GM18526 (cell line): Measurements from ENCODE around the gene NIBAN1.

ENCODE experiments used
- POLR2A ChIP-seq: IDR thresholded peaks from 3 replicates; pipeline ENCODE4 v1.6.1; 2011; ENCODE audit not compliant: insufficient read length; ENCODE audit errors: extremely low read depth

The NIBAN1 gene, protein sequence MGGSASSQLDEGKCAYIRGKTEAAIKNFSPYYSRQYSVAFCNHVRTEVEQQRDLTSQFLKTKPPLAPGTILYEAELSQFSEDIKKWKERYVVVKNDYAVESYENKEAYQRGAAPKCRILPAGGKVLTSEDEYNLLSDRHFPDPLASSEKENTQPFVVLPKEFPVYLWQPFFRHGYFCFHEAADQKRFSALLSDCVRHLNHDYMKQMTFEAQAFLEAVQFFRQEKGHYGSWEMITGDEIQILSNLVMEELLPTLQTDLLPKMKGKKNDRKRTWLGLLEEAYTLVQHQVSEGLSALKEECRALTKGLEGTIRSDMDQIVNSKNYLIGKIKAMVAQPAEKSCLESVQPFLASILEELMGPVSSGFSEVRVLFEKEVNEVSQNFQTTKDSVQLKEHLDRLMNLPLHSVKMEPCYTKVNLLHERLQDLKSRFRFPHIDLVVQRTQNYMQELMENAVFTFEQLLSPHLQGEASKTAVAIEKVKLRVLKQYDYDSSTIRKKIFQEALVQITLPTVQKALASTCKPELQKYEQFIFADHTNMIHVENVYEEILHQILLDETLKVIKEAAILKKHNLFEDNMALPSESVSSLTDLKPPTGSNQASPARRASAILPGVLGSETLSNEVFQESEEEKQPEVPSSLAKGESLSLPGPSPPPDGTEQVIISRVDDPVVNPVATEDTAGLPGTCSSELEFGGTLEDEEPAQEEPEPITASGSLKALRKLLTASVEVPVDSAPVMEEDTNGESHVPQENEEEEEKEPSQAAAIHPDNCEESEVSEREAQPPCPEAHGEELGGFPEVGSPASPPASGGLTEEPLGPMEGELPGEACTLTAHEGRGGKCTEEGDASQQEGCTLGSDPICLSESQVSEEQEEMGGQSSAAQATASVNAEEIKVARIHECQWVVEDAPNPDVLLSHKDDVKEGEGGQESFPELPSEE

DNA sequence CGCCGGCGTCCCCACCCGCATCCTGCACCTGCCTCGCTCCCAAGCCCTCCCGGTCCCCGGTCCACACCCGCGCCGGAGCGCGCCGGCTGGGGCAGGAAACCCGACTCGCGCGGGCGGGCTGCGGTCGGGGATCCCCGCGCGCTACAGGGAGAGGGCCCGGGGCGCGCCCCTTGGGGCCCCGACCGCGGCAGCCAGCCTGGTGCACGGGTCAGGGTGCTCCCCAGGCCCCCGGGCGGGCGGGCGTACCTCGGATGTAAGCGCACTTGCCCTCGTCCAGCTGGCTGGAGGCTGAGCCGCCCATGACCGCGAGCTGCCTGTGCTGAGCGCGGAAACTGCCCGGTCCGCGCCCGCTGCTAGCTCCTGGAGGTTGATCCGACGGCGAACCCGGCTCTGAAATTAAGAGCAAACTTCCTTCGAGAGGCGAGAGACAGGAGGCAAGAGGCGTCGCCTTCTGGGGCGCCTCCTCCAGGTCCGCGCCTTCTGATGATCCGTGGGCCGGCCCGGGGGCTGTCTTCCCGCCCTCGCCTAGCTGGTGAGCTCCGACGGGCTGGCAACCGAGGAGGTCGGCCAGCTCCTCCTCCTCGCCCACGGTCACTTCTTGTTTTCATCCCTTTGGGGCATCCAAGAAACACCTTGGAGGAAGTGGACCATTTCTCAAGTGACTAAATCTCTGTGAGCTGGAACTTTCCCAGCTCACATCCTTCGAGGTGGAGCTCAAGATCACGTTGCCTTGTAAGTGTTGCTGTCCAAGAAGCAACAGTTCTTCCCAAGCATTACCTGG is at the start of gene NIBAN1:
TSS of gene NIBAN1 (minus strand) at position 453 of the 781 bp plus-strand sequence. CDS start at position 301, 152 bp downstream.
- no peak for TF ChIP-seq POLR2A

DNA sequence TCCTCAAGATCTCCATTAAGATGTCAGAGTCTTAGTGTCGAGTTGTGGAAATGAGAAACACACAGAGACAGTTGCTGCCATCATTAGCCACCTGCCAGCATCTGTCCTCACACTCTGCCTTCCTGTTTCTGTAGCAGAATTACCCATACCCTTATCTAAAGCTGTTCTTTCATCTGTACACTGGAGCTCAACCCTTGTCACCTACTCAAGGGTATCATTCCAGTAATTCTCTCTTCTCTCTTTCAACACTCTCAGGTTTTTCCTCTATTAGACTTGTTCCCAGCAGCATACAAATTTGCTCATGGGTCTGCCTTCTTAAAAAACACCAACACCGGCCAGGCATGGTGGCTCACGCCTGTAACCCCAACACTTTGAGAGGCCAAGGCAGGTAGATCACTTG is 43.7 kb upstream of the NIBAN1 start:
- TF ChIP-seq POLR2A: no peak

DNA sequence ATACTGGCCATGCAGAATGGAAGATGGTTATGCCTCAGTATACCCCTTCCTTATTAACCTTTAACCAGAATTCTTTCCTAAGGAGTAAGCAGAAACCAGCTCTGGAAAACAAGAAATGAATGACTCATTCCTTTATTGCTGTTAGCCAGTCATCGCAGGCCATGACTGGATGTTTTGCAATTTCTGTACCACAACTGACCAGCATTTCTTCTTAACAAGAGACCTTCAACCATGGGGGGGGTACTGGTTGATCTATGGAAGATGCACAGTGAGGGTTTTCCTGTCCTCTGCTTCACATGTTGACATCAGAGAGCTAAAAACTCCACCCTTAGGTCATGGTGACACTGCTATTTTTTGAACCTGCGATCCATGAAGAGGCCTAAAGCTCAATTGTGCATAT is 43.0 kb upstream of the NIBAN1 start:
- TF ChIP-seq POLR2A: no peak

DNA sequence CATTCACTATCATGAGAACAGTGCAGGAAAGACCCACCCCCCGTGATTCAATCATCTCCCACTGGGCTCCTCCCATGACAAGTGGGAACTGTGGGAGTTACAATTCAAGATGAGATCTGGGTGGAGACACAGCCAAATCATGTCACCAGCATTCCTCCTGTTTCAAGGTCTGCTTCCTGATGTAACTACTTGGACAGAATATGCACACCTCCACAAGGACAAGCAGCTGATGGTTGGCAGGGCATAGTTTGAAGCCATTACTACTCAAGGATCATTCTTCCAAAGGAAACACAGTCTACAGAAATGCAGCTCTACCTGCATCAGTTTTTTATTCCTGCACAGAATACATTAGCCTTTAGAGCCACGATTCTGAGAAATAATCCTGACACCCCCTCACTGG is 42.6 kb upstream of the NIBAN1 start:
- TF ChIP-seq POLR2A: no peak

DNA sequence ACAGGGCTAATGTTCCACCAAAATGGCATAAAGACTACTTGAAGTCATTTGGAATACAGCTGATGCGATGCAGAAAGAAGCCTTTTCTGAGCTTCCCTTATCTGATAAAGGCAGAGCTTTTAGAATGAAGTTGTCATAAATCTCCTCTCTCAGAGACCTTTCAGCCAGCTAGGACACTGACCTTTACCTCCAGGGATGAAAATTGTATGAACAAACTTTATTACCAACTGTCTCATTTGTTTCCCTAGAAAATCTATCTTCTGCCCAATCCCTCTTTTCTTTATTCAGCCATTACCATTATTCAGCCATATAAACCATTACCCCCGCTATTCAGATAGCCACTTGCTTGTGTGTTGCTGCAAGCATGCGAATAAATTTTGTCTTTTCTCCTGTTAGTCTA is 41.3 kb upstream of the NIBAN1 start:
- no peak for TF ChIP-seq POLR2A

DNA sequence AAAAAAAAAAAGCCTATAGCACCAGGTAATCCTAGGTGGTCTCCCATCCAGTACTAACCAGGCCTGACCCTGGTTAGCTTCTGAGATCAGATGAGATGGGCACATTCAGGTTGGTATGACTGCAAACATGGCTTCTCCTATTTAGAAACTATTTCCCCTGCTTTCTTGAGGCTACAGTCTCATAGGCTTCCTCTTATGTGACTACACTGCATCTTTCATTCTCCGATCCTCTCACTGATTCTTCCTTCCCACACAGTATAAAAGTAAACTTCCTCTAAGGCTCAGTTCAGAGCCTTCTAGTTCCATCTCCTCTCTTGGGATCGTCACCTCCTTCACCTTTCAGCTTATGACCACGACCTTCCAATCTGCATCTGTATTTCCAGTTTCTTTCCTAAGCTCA is 40.6 kb upstream of the NIBAN1 start:
- TF ChIP-seq POLR2A: no peak

DNA sequence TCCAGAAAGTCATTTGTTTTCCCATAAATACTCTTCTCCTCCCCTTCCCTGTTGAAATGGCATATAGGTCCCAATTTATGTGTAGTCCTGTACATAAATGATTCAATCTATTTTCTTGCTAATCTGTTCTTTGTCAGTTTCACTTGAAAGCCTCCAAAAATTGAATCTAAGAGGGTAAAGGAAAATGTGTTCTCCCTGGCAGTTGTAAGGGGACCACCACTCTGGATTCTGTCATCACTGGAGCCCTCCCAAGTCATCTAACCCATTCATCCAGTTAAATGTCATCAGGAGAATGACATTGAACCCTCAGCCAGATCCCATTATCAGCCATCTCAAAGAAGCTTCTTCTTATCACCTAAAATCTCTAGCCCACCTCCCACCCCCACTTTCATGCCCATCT is 36.1 kb upstream of the NIBAN1 start:
- no peak for TF ChIP-seq POLR2A

DNA sequence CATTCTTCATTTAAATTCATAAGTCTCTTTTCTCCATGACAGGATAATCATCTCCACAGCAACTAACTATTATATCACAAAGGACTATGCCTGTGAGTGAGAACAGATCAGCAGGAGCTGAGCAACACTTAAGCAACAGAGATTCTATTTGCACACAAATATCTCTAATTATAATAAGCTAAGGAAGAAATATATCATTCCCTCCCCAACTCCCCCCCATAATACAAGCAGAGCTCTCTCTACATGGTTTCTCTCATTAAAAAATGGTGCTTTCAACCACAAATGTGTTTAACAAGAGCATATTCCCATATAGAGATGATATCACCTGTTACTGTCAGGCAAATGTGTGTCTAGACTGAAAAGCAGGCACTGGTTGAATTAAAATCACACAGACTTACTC is 34.5 kb upstream of the NIBAN1 start:
- no peak for TF ChIP-seq POLR2A

DNA sequence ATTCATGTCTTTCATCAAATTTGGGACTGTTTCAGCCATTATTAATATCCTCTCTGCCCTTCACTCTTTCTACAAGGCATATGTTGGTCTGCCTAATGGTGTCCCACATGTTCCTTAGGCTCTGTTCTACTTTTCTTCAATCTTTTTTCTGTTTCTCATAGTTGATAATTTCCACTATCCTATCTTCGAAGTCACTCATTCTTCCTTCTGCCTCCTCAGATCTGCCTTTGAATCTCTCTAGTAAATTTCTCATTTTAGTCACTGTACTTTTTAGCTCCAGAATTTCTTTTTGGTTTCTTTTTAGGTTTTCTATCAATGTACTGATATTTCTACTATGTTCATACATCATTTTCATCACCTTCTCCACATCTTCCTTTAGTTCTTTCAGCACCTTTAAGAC is 20.0 kb upstream of the NIBAN1 start:
- TF ChIP-seq POLR2A: no peak

DNA sequence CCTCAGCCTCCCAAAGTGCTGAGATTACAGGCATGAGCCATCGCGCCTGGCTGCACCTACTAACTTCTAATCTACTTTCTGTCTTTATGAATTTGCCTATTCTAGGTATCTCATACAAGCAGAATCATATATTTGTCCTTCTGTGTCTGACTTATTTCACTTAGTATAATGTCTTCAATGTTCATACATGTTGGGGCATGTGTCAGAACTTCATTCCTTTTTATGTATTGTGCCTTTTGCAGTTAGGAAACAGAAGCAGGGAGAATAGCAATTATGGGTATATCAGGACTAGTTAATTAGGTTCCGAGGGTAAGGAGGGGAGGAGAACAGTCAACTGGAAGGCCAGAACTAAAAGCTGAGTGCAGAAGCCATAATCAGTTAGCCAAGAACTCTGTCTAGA is 18.0 kb upstream of the NIBAN1 start:
- TF ChIP-seq POLR2A: no peak

DNA sequence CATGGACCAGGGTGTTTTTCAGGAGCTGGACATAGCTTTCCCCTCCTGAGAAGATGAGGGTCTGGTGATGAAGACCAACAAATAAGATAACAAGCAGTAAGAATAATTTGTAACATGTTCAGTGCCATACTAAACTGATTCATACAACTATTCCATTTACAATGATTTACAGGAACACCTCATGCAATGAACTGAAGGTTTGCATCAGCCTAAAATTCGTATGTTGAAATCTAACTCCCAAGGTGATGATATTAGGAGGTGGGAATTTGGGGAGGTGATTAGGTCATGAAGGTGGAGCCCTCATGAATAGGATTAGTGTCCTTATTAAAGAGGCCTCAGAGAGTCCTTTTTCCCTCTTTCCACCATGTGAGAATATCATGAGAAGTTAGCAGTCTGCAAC is 15.9 kb upstream of the NIBAN1 start:
- TF ChIP-seq POLR2A: no peak

DNA sequence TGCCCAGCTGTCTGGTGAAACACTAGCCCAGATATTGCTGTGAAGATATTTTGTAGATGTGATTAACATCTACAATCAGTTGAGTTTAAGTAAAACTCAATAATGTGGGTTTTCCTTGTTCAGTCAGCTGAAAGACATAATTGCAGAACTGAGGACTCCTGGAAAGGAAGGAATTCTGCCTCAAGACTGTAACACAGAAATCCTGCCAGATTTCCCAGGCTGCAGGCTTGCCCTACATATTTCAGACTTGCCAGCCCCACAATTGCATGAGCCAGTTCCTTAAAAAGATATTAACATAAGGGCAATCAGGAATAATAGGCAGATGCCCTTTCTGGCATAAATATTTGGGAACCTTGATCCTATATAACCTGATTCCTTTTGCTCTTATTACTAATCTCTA is 14.2 kb upstream of the NIBAN1 start:
- no peak for TF ChIP-seq POLR2A

DNA sequence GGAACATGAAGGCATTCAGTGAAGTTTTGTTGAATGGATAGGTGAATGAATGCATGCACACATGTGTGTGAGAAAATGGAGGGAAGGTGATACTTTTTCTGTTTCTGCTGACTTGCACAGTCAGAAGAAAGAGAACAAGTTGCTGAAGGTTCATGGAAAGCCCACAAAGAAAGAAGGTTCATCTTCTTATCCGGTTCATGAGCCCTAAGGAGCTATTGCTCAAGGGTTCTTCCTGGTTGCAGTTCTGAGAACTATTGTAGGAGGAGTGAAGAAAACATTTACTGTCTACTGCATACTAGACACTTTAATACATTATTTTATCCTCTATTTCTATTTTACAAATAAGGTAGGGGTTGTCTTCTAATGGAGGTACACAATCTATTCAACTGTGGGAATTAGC is 13.4 kb upstream of the NIBAN1 start:
- no peak for TF ChIP-seq POLR2A

DNA sequence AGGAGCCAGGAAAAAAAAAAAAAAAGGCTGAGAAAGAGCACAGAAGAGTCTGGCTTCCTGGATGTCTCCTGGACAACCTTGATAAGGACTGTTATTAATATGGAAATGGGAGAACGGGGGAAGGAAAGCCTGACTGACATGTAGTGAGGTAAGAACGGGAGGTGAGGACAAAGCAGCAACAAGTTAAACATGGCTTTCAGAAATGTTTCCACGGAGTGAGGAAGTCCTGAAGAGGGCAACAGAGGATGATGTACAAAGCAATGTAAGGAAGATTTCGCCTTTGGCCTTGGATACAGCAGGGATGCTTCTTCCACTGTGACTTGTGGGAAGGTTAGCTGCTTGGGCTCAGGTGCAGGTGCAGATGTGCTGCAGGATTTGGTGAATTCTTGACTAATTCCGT is 11.9 kb upstream of the NIBAN1 start:
- TF ChIP-seq POLR2A: no peak
